Measurements from ENCODE around the gene CACNA1C.
A peak's percentile ranks its signal among the peaks of the same experiment; 100 is the strongest.

CACNA1C gene

GRCh38 chr12:2347137-2347843 is 294.5 kb downstream of the CACNA1C start:
- DNase-seq, result no peak

GRCh38 chr12:2347844-2348481 is 295.2 kb downstream of the CACNA1C start:
- no peak for DNase-seq

GRCh38 chr12:2348482-2348852 is 295.7 kb downstream of the CACNA1C start:
- DNase-seq, result no peak

- DNase-seq, result no peak
Measured at GRCh38 chr12:2351161-2351560, 298.4 kb downstream of the CACNA1C start.

- no peak for DNase-seq
Measured at GRCh38 chr12:2352203-2352602, 299.4 kb downstream of the CACNA1C start.

GRCh38 chr12:2353281-2353680 is 300.5 kb downstream of the CACNA1C start:
- no peak for DNase-seq

GRCh38 chr12:2353691-2354090 is 300.9 kb downstream of the CACNA1C start:
- no peak for DNase-seq

- DNase-seq, result no peak
Measured at GRCh38 chr12:2354151-2354991, 301.6 kb downstream of the CACNA1C start.

GRCh38 chr12:2355198-2355597 is 302.4 kb downstream of the CACNA1C start:
- no peak for DNase-seq

GRCh38 chr12:2355604-2356003 is 302.8 kb downstream of the CACNA1C start:
- no peak for DNase-seq

GRCh38 chr12:2356601-2357125 is 303.9 kb downstream of the CACNA1C start:
- no peak for DNase-seq

- DNase-seq, result peak; percentile 68
Measured at GRCh38 chr12:2358986-2359658, 306.3 kb downstream of the CACNA1C start.

GRCh38 chr12:2359725-2360629 is 307.2 kb downstream of the CACNA1C start:
- DNase-seq, result no peak

GRCh38 chr12:2360630-2361170 is 307.9 kb downstream of the CACNA1C start:
- DNase-seq, result no peak

GRCh38 chr12:2363836-2364609 is 311.2 kb downstream of the CACNA1C start:
- DNase-seq, result no peak

- DNase-seq, result no peak
Measured at GRCh38 chr12:2364631-2365051, 311.9 kb downstream of the CACNA1C start.

- no peak for DNase-seq
Measured at GRCh38 chr12:2366711-2367110, 313.9 kb downstream of the CACNA1C start.

GRCh38 chr12:2372178-2372577 is 319.4 kb downstream of the CACNA1C start:
- no peak for DNase-seq

GRCh38 chr12:2372735-2373134 is 319.9 kb downstream of the CACNA1C start:
- peak; percentile 47 for DNase-seq

- no peak for DNase-seq
Measured at GRCh38 chr12:2373307-2373706, 320.5 kb downstream of the CACNA1C start.
